Activated CD4-positive, alpha-beta T cell treated with anti-CD3 and anti-CD28 coated beads for 1 hour (primary cell): ENCODE data around the gene MSRB2.

Source experiments
- DNase-seq: peaks from one replicate; pipeline ENCODE4 v3.0.0-alpha.2; 2020

Gene MSRB2

DNA sequence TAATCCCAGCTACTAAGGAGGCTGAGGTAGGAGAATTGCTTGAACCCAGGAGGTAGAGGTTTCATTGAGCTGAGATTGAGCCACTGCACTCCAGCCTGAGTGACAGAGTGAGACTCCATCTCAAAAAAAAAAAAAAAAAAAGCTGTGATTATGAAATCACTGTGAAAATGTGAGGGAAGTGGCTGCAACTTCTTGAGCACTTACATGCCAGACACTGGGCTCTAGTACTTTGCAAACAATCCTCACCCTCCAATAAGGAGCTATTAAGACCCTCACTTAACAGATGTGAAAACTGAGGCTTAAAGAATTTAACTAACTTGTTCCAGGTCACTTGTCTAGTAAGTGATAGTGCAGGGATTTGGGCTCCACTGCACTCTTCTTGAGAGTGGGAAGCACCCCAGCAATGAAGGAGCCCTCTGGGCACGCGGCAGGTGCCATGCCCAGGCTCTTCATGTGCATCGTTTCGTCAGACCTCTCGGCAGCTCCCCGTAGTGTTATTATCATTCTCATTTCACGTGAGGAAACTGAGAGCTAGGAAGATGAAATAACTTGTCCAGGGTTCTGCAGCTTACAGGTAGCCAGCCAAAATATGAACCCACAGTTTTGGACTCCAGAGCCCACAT is 19.0 kb downstream of the MSRB2 start:
- no peak for DNase-seq

DNA sequence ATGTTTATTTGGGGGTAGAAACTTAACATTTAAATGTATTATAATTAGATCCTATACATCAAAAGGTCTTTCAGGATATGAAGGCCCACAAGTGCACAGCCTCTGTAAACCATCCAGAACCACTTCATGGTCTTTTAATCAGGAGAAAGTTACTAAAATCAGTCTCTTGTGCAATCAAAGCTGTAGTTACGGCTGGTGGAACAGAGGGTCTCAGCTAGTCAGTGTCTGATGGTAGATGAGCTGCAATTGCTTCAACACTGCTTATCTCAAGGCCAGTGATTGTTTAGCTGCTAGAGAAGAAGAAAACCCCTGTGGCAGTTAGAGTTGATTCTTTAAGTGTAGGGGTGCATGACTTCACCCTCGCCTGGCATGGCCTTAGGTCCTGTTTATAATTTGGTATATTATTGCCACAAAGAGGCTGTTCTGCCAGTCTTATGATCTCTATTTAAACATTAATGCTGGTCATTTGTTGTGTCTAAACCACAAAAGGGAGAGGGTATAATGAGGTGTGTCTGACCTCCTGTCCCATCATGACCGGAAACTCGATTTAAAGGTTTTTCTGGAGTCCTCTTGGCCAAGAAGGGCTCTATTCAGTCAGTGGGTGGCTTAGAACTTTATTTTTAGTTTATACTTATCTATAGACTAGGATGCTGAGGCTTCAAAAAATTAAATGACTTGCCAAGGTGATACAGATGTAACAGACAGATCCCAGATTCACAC is 21.3 kb downstream of the MSRB2 start:
- DNase-seq, result no peak

GRCh38 chr10:23120001-23120934 is 24.9 kb downstream of the MSRB2 start:
- DNase-seq, result no peak

DNA sequence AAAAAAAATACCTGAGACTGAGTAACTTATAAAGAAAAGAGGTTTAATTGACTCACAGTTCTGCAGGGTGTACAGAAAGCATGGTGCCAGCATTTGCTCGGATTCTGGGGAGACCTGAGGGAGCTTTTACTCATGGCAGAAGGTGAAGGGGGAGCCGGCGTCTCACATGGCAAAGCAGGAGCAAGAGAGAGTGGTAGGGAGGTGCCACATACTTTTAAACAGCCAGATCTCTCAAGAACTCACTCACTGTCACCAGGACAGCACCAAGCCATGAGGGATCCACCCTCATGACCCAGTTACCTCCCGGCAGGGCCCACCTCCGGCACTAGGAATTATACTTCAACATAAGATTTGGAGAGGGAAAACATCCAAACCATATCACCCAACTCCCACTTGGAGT is 25.8 kb downstream of the MSRB2 start:
- DNase-seq, result no peak

- DNase-seq, result no peak
These were observed 41.1 kb downstream of the MSRB2 start for GRCh38 chr10:23136462-23136861.

GRCh38 chr10:23139677-23140076 is 44.3 kb downstream of the MSRB2 start:
- no peak for DNase-seq

DNA sequence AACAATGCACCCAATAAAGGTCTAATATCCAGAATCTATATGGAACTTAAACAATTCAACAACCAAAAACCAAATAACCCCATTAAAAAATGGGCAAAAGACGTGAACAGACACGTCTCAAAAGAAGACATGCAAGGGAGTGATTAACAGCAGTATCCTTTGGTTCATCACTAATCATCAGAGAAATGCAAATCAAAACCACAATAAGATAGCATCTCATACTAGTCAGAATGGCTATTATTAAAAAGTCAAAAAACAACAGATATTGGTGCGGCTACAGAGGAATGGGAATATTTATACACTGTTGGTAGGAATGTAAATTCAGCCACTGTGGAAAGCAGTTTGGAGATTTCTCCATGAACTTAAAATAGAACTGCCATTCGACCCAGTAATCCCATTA is 46.6 kb downstream of the MSRB2 start:
- DNase-seq, result no peak

DNA sequence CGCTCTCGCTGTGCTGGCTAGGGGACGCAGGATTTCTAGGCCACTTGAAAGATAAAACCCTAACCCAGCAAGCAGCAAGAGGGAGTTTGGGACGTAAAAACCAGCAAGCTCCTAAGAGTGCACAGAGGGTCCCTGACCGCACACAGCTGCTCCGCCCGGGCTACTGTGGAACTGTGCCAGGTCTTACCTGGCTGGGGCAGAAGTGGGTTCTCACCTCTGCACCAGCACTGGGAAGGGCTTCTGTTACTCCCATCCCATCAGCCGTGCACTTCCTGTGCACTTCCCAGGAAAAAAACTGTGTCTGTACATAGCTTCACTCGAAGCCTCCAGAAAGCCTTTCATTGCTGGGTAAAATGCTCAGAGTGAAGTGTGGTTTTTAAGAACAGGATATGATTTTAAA is 50.9 kb downstream of the MSRB2 start:
- no peak for DNase-seq

- no peak for DNase-seq
These were observed 51.7 kb downstream of the MSRB2 start for GRCh38 chr10:23147035-23147434.

DNA sequence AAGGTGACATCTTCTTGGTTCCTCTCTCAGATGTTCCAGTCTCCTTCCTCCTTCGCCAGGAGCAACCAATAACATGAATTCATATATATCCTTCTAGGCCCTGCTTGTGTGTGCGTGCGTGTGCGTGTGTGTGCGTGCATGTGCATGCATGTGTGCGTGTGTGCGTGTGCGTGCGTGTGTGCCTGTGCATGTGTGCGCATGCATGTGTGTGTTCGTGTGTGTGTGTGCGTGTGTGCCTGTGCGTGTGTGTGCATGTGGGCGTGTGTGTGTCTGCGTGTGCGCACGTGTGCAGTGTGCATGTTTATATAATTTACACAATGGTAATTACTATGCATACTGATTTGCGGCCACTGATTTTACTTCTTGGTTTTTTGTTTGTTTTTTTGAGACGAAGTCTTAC is 52.8 kb downstream of the MSRB2 start:
- DNase-seq, result no peak

GRCh38 chr10:23150091-23150490 is 54.7 kb downstream of the MSRB2 start:
- no peak for DNase-seq

DNA sequence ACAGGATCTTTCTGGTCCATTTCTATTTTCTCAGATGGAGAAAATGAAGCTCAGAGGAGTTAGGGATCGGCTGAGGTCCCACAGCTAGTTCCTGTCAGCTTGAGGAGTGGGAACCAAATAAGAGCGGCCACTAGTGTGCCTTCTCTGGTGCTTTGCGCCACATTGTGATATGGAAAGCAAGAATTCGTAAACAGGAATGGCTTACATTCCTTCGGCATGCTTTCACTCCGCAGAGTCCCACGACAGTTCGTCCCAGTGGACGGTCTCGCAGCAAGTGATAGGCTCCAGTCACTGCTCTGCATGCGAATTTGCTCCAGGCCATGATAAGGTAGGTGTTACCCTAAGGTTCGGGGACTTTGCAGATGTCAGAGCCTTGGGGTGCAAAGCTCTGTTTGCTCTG is 55.2 kb downstream of the MSRB2 start:
- DNase-seq, result no peak

GRCh38 chr10:23151071-23151470 is 55.7 kb downstream of the MSRB2 start:
- DNase-seq, result no peak

DNA sequence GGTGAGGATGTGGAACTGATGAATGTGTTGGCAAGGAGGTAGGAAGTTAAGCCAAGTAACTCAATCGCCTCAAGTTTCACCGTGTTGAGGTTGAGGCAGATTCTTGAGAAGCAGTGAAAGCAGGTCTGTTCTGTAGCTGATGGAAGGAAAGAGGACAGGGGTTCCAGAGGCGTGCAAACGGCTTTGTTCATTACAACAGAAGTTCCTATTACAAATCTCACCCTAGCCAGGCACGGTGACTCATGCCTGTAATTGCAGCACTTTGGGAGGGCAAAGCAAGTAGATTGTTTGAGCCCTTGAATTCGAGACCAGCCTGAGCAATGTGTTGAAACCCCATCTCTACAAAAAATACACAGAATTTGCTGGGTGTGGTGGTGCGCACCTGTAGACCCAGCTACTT is 59.8 kb downstream of the MSRB2 start:
- DNase-seq, result no peak

GRCh38 chr10:23156447-23157150 is 61.2 kb downstream of the MSRB2 start:
- no peak for DNase-seq

- no peak for DNase-seq
These were observed 61.9 kb downstream of the MSRB2 start for GRCh38 chr10:23157239-23157681.

GRCh38 chr10:23157691-23158369 is 62.5 kb downstream of the MSRB2 start:
- DNase-seq, result no peak

GRCh38 chr10:23158370-23158769 is 63.0 kb downstream of the MSRB2 start:
- no peak for DNase-seq

- DNase-seq, result no peak
These were observed 76.0 kb downstream of the MSRB2 start for GRCh38 chr10:23171232-23171876.
